GM10248 (cell line): Measurements from ENCODE around the gene CYB561D2.

ENCODE experiments used
- CTCF ChIA-PET: fragments of 300-600 bp; sonication (Branson Sonifier 250); formaldehyde crosslinking; extraction: SDS; loops from one replicate; lab custom pipeline; 2021; ENCODE audit warnings: antibody characterized with exemption; lab: Yijun Ruan, JAX
- POLR2A ChIA-PET: fragments of 350-650 bp; sonication (Branson Sonifier 250); formaldehyde crosslinking; extraction: SDS; loops from one replicate; lab custom pipeline; 2020; ENCODE audit warnings: antibody characterized with exemption; lab: Yijun Ruan, JAX
- DNase-seq: peaks from one replicate; pipeline ENCODE4 v3.0.0; 2012; ENCODE audit errors: extremely low spot score
- TF ChIP-seq, protein P1 (sequence below): IDR thresholded peaks from 2 replicates; pipeline ENCODE4 v1.5.1; 2012; ENCODE audit warnings: mild to moderate bottlenecking, low read depth; ENCODE audit errors: extremely low read depth, missing control alignments, control extremely low read depth

CYB561D2 gene

DNA sequence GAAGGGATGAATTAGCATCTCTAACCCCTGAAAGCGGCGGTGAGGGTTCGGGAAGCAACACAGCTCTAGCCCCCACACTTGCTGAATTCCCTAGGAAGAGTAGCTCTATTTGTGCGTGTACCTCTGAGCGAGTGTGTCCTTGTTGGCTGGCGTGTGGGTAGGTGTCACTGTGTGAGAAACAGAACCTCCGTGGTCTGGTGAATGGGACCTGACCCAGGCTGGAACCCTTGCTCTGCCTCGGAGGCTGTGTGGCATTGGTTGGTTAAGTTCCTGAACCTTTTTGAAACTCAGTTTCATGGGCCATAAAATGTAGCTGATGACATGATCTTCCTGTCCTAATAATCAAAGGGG lies 9.1 kb downstream of the CYB561D2 start:
- TF ChIP-seq, protein P1, sequence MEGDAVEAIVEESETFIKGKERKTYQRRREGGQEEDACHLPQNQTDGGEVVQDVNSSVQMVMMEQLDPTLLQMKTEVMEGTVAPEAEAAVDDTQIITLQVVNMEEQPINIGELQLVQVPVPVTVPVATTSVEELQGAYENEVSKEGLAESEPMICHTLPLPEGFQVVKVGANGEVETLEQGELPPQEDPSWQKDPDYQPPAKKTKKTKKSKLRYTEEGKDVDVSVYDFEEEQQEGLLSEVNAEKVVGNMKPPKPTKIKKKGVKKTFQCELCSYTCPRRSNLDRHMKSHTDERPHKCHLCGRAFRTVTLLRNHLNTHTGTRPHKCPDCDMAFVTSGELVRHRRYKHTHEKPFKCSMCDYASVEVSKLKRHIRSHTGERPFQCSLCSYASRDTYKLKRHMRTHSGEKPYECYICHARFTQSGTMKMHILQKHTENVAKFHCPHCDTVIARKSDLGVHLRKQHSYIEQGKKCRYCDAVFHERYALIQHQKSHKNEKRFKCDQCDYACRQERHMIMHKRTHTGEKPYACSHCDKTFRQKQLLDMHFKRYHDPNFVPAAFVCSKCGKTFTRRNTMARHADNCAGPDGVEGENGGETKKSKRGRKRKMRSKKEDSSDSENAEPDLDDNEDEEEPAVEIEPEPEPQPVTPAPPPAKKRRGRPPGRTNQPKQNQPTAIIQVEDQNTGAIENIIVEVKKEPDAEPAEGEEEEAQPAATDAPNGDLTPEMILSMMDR = no peak
- ChIA-PET CTCF (interaction anchor here (1.5 to 2.8 kb wide), 2 partner anchors 9 to 12 kb away, joined by 3 to 11 read pairs; no protein-coding TSS in a partner anchor), POLR2A (interaction anchor here (0.7 kb wide), 1 partner anchor 10 kb away, joined by 3 read pairs; the partner anchor contains the start of gene NPRL2)
- no peak for DNase-seq

DNA sequence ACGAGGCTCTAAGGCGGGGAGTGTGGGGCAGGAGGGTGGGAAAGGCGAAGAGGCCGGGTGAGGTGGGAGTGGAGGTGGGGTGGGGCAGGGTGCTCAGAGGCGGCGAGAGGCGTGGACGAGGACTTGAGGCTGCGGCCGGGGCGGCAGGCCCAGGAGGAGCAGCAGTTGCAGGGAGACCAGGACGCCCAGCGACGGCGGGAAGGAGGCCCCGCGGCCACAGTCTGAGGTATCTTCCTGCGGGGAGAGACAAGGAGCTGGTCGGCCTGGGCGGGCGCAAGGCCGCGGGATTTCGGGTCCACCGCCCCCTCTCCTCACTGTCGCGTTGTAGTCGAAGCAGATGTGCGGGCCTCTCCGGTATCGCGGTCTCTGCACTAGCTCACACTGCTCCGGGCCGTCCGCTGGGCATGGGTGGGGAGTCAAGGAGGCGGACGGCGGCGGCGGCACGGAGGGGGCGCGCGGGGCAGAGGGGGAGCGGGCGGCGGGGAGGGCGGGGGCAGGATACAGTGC lies 14.0 kb downstream of the CYB561D2 start:
- TF ChIP-seq, protein P1 = no peak
- DNase-seq = no peak
- POLR2A ChIA-PET = no interaction called here
- CTCF ChIA-PET = interaction anchor here (1.4 to 1.9 kb wide), 2 partner anchors 16 to 178 kb away, joined by 8 to 10 read pairs; partner anchors contain the start of genes CYB561D2 and NPRL2

DNA sequence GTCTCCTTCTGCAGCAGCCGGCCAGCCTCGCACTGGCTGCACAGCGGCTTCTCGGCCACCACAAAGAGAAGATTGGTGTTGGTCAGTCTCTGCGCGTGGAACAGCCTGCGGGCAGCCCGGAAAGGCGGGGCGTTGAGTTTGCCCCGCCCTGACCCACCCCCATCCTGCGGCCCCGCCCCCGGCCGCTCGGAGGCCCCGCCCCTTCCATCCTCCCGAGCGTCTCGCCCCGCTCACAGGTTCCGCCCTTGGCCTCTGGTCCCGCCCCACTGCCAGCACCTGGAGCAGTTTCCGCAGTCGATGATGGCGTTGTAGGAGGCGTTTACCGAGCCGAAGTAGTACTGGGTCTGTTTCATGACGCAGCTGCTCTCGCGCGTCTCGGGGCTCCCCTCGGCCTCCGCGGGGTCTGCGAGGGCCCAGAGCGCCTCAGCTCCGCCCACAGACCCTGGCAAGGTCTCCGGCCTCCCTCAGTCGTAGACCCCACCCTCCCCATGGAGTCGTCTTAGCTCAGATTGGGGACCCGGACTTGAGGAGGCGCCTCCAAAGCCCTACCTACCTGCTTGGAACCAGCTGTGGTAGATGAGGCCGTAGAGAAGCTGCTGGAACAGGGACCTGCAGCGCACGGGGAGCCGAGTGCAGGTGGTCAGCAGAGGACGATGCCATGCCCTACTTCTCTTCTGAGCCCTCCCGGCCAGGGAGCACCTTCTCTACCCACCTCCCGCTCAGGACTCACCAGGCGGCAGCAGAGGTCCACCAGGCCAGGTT lies 14.6 kb downstream of the CYB561D2 start:
- TF ChIP-seq, protein P1 = peak; percentile 5
- POLR2A ChIA-PET = no interaction called here
- CTCF ChIA-PET = interaction anchor here (0.6 to 1.4 kb wide), 2 partner anchors 173 to 177 kb away, joined by 3 to 8 read pairs; no protein-coding TSS in a partner anchor
- DNase-seq = peak; percentile 96

- TF ChIP-seq, protein P1 = no peak
- POLR2A ChIA-PET = no interaction called here
- DNase-seq = no peak
- CTCF ChIA-PET = interaction anchor here (0.6 to 1.4 kb wide), 2 partner anchors 174 to 177 kb away, joined by 3 to 8 read pairs; no protein-coding TSS in a partner anchor
These were observed 15.2 kb downstream of the CYB561D2 start for GRCh38 chr3:50365842-50366220.

GRCh38 chr3:50369012-50369670 lies 18.5 kb downstream of the CYB561D2 start:
- TF ChIP-seq, protein P1 = no peak
- no peak for DNase-seq
- POLR2A ChIA-PET = no interaction called here
- CTCF ChIA-PET = interaction anchor here (0.6 kb wide), 1 partner anchor 9 kb away, joined by 3 read pairs; the partner anchor contains the start of gene TMEM115

- ChIA-PET POLR2A (interaction anchor here (1.0 kb wide), 1 partner anchor 53 kb away, joined by 3 read pairs; no protein-coding TSS in a partner anchor), CTCF (interaction anchor here (0.7 kb wide), 1 partner anchor 172 kb away, joined by 5 read pairs; no protein-coding TSS in a partner anchor)
- DNase-seq = no peak
- TF ChIP-seq, protein P1 = peak; percentile 0
These were observed 19.9 kb downstream of the CYB561D2 start for GRCh38 chr3:50370594-50370993.
